Lung (tissue), 12 donors: ENCODE data around the gene KRT75. TPM values are rescaled to one million over a fixed set of nuclear protein-coding genes. Genes with fewer than 3 reads are reported as not detected.

ENCODE experiments used
- ATAC-seq: fragments of 200-7000 bp; cut with Tn5 transposase; one replicate; pipeline ENCODE4 v1.9.1; 2020; ENCODE audit warnings: moderate number of reproducible peaks; ENCODE audit not compliant: insufficient read depth, low FRiP score
- DNase-seq, 3 donors: peaks; one replicate each; pipeline ENCODE4 v3.0.0-alpha.2; 2013 to 2017
- H3K27ac ChIP-seq, 2 donors: one replicate each; pipeline ENCODE4 v1.5.1; 2013; ENCODE audit warnings: mild to moderate bottlenecking in 2 of 2, moderate library complexity in 2 of 2, control low read depth in 1 of 2, inconsistent platforms in 1 of 2, low read depth in 1 of 2, low read length in 1 of 2
- H3K27me3 ChIP-seq, 3 donors: one replicate each; pipeline ENCODE4 v1.5.1; 2013; ENCODE audit warnings: low read length in 2 of 3; ENCODE audit not compliant: control insufficient read depth in 3 of 3, insufficient read depth in 3 of 3
- H3K36me3 ChIP-seq, 4 donors: one replicate each; pipeline ENCODE4 v1.5.1; 2013; ENCODE audit warnings: low read length in 4 of 4, mild to moderate bottlenecking in 1 of 4, moderate library complexity in 1 of 4; ENCODE audit not compliant: control insufficient read depth in 4 of 4, insufficient read depth in 4 of 4
- H3K4me1 ChIP-seq, 5 donors: one replicate each; pipeline ENCODE4 v1.5.1; 2013; ENCODE audit warnings: low read length in 5 of 5, mild to moderate bottlenecking in 2 of 5, moderate library complexity in 1 of 5; ENCODE audit not compliant: control insufficient read depth in 5 of 5, insufficient read depth in 5 of 5
- H3K4me3 ChIP-seq: one replicate; pipeline ENCODE4 v1.5.1; 2013; ENCODE audit warnings: mild to moderate bottlenecking, control low read depth, moderate library complexity
- H3K9ac ChIP-seq, 2 donors: one replicate each; pipeline ENCODE4 v1.5.1; 2013; ENCODE audit warnings: low read length in 2 of 2, control low read depth in 1 of 2; ENCODE audit not compliant: insufficient read depth in 1 of 2
- H3K9me3 ChIP-seq, 4 donors: one replicate each; pipeline ENCODE4 v1.5.1; 2013; ENCODE audit warnings: low read length in 3 of 4, mild to moderate bottlenecking in 1 of 4, moderate library complexity in 1 of 4; ENCODE audit not compliant: control insufficient read depth in 4 of 4, insufficient read depth in 3 of 4
- WGBS, 2 donors: extraction: QIAGEN DNeasy Blood & Tissue Kit; methylation state at CpG; one replicate each; pipeline ENCODE4 v1.1.7; 2013; 5-methylcytosine and 5-hydroxymethylcytosine counted together
- polyA plus RNA-seq, 2 donors: library from polyadenylated mRNA; stranded (reverse); fragments of 200-250 nt; gene quantifications; one replicate each; pipeline ENCODE4 v1.2.1, GENCODE V29; 2013
- total RNA-seq, 2 donors: library from RNA; depleted of rRNA in 1 of 2; stranded (reverse); fragments of >200 nt in 1 of 2; gene quantifications; one replicate each; pipeline ENCODE4 v1.2.1, GENCODE V29; 2014 to 2021
- TF ChIP-seq, protein P1 (sequence below): IDR thresholded peaks from 2 replicates; pipeline ENCODE4 v1.5.1; 2012; ENCODE audit warnings: mild to moderate bottlenecking; ENCODE audit errors: control extremely low read depth, extremely low read depth
- donor health status: control.
- donor health status: control.
- donor health status: Bipolar disorder and iron deficiency.
- donor health status: healthy.
- donor health status: DM: yes; HTN: yes; CAD: no.

KRT75 gene
- total and polyA plus RNA-seq, 4 donors, result 0.01 TPM; not detected in 3

GRCh38 chr12:52419656-52420055 lies 14.5 kb downstream of the KRT75 start:
- no peak for DNase-seq
- Histone ChIP-seq H3K27ac (no peak overlapping the region), H3K36me3 (no peaks in the 10 kb centered on the region), H3K9ac (no peak overlapping the region), H3K4me1 (peaks cover 0 to 13% (median 3%) of the 10 kb centered on the region in 5 donors), H3K9me3 (no peaks in the 10 kb centered on the region), H3K27me3 (no peaks in the 10 kb centered on the region), H3K4me3 (no peak overlapping the region)
- TF ChIP-seq, protein P1, sequence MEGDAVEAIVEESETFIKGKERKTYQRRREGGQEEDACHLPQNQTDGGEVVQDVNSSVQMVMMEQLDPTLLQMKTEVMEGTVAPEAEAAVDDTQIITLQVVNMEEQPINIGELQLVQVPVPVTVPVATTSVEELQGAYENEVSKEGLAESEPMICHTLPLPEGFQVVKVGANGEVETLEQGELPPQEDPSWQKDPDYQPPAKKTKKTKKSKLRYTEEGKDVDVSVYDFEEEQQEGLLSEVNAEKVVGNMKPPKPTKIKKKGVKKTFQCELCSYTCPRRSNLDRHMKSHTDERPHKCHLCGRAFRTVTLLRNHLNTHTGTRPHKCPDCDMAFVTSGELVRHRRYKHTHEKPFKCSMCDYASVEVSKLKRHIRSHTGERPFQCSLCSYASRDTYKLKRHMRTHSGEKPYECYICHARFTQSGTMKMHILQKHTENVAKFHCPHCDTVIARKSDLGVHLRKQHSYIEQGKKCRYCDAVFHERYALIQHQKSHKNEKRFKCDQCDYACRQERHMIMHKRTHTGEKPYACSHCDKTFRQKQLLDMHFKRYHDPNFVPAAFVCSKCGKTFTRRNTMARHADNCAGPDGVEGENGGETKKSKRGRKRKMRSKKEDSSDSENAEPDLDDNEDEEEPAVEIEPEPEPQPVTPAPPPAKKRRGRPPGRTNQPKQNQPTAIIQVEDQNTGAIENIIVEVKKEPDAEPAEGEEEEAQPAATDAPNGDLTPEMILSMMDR, result no peak
- WGBS, 2 donors, result 54 to 63% methylated on average over 1 of the region's 1 CpG
- ATAC-seq, result no peak

GRCh38 chr12:52418576-52419110 lies 15.5 kb downstream of the KRT75 start:
- no peak overlapping the region for H3K9ac ChIP-seq
- no peak overlapping the region for H3K27ac ChIP-seq
- peaks cover 0 to 9% (median 3%) of the 10 kb centered on the region in 5 donors for H3K4me1 ChIP-seq
- no peaks in the 10 kb centered on the region for H3K27me3 ChIP-seq
- DNase-seq (no peak), ATAC-seq (no peak)
- H3K36me3 ChIP-seq, result no peaks in the 10 kb centered on the region
- 89 to 94% methylated on average over 4 of the region's 4 CpGs for WGBS, 2 donors
- H3K9me3 ChIP-seq, result no peaks in the 10 kb centered on the region
- H3K4me3 ChIP-seq, result no peak overlapping the region
- TF ChIP-seq, protein P1, result no peak

DNA sequence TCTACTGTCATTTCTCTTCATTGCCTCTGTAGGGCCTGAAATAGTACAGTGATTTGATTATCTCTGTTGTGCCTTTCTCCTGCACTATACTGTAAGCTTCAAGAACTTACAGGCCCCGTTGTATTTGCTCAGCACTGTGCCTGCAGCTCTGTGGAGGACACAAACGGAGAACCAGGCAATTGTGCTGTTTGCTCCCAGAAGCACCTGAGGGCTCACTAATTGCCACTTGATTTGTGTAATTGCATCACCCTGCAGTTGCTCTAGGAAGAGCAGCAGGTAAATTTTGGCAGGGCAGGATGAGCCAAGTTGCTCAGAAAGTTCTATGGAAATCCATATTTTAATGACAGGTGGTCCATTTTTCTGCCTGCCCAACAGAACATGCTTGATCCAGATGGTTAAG lies 16.4 kb downstream of the KRT75 start:
- Histone ChIP-seq H3K9ac (no peak overlapping the region), H3K36me3 (no peaks in the 10 kb centered on the region), H3K4me3 (no peak overlapping the region), H3K27ac (no peak overlapping the region), H3K4me1 (peaks cover 0 to 7% (median 0%) of the 10 kb centered on the region in 5 donors), H3K9me3 (no peaks in the 10 kb centered on the region), H3K27me3 (no peaks in the 10 kb centered on the region)
- ATAC-seq (no peak), DNase-seq (no peak)
- TF ChIP-seq, protein P1, result no peak
- WGBS, 2 donors, result 61 to 87% methylated on average over 2 of the region's 2 CpGs

DNA sequence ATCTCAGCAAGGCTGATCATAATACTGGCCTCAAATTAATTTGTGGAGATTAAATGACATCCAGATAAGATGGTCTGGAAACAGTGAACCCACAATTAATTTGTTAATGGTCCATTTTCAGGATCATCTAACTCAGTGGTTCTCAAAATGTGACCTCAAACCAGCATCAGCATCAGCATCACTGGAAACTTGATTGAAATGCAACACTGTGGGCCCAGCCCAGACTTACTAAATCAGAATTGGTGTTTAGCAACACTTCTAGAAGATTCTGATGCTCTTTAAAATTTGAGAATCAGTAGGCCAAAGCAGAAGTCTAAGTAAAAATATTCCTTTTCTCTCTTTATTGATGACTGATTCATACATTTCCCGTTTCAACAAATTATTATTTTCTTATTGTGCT lies 17.4 kb downstream of the KRT75 start:
- TF ChIP-seq, protein P1, result no peak
- Histone ChIP-seq H3K36me3 (no peaks in the 10 kb centered on the region), H3K4me3 (no peak overlapping the region), H3K9me3 (no peaks in the 10 kb centered on the region), H3K27me3 (no peaks in the 10 kb centered on the region), H3K9ac (no peak overlapping the region), H3K27ac (no peak overlapping the region), H3K4me1 (peaks cover 0 to 7% (median 0%) of the 10 kb centered on the region in 5 donors)
- 87 to 90% methylated on average over 1 of the region's 1 CpG for whole genome bisulfite sequencing, 2 donors
- DNase-seq, result no peak
- no peak for ATAC-seq
